Karpas-422 (cell line): ENCODE data around the gene LCMT1. TPM values are rescaled to one million over a fixed set of nuclear protein-coding genes. Genes with fewer than 3 reads are reported as not detected.
"Not testable (repeated sequence)": the region's sequence is repeated elsewhere in the genome, so short reads cannot be mapped to it uniquely, and the experiment has no call there.

ENCODE experiments used
- DNase-seq: peaks from one replicate; pipeline ENCODE4 v3.0.0-alpha.2; 2015
- H2AFZ ChIP-seq: fragments of 200-600 bp; sonication (generic); 2 replicates; pipeline ENCODE4 v1.6.1; 2014; ENCODE audit warnings: antibody characterized with exemption, low read length, mixed read lengths
- H3K27ac ChIP-seq: fragments of 200-600 bp; sonication (generic); 2 replicates; pipeline ENCODE4 v1.5.1; 2014; ENCODE audit warnings: mild to moderate bottlenecking, low read length, moderate library complexity
- H3K27me3 ChIP-seq: fragments of 200-600 bp; sonication (generic); 2 replicates; pipeline ENCODE4 v1.6.1; 2014; ENCODE audit warnings: low read length, mixed read lengths
- H3K36me3 ChIP-seq: fragments of 200-600 bp; sonication (generic); 2 replicates; pipeline ENCODE4 v1.6.1; 2014; ENCODE audit warnings: low read length, mixed read lengths; ENCODE audit not compliant: insufficient read depth
- H3K4me1 ChIP-seq: fragments of 200-600 bp; sonication (generic); 2 replicates; pipeline ENCODE4 v1.6.1; 2014; ENCODE audit warnings: mild to moderate bottlenecking, low read length, mixed read lengths
- H3K4me2 ChIP-seq: fragments of 200-600 bp; sonication (generic); 2 replicates; pipeline ENCODE4 v1.6.1; 2014; ENCODE audit warnings: low read length, low read depth, mild to moderate bottlenecking; ENCODE audit not compliant: poor library complexity, severe bottlenecking
- H3K4me3 ChIP-seq: fragments of 200-600 bp; sonication (generic); 2 replicates; pipeline ENCODE4 v1.5.1; 2014; ENCODE audit warnings: mild to moderate bottlenecking, antibody characterized with exemption, low read length, mixed read lengths
- H3K79me2 ChIP-seq: fragments of 200-600 bp; sonication (generic); 2 replicates; pipeline ENCODE4 v1.6.1; 2014; ENCODE audit warnings: mild to moderate bottlenecking, low read length, mixed read lengths
- H3K9ac ChIP-seq: fragments of 200-600 bp; sonication (generic); 2 replicates; pipeline ENCODE4 v1.6.0; 2014; ENCODE audit warnings: low read length
- H3K9me2 ChIP-seq: fragments of 200-600 bp; sonication (generic), shearing (Covaris generic); replicated peaks from 2 replicates; pipeline ENCODE4 v1.6.0; 2014; ENCODE audit warnings: mild to moderate bottlenecking, low read length, moderate library complexity; ENCODE audit not compliant: insufficient read depth
- H3K9me3 ChIP-seq: fragments of 300-700, 200-600 bp; sonication (generic); 2 replicates; pipeline ENCODE4 v1.6.1; 2014; ENCODE audit warnings: low read length, mixed read lengths
- H4K20me1 ChIP-seq: fragments of 200-600 bp; sonication (generic); 2 replicates; pipeline ENCODE4 v1.6.1; 2014; ENCODE audit warnings: mild to moderate bottlenecking, antibody characterized with exemption, low read length, low read depth; ENCODE audit not compliant: insufficient read depth
- total RNA-seq: library from RNA; depleted of rRNA; stranded (reverse); fragments of >200 nt; shearing (Covaris generic); gene quantifications from 2 replicates; pipeline ENCODE4 v1.2.3, GENCODE V29; 2014; ENCODE audit warnings: low replicate concordance

The LCMT1 gene
- total RNA-seq, 1 experiment from 2014 or later = 29.1 TPM

GRCh38 chr16:25121824-25122600, 10.5 kb downstream of the LCMT1 start:
- Histone ChIP-seq H2AFZ (no peak overlapping the region), H3K4me2 (no peak overlapping the region), H3K9me3 (no peaks in the 10 kb centered on the region), H3K9ac (no peak overlapping the region), H3K36me3 (no peaks in the 10 kb centered on the region), H4K20me1 (no peaks in the 10 kb centered on the region), H3K79me2 (peaks cover 57% of the 10 kb centered on the region), H3K4me3 (no peak overlapping the region), H3K27me3 (no peaks in the 10 kb centered on the region), H3K27ac (no peak overlapping the region), H3K4me1 (no peaks in the 10 kb centered on the region), H3K9me2 (no peaks in the 10 kb centered on the region)
- DNase-seq = no peak

GRCh38 chr16:25124503-25124902, 13.0 kb downstream of the LCMT1 start:
- H2AFZ ChIP-seq = no peak overlapping the region
- H3K27ac ChIP-seq = no peak overlapping the region
- no peaks in the 10 kb centered on the region for H4K20me1 ChIP-seq
- no peaks in the 10 kb centered on the region for H3K27me3 ChIP-seq
- H3K9me3 ChIP-seq = no peaks in the 10 kb centered on the region
- H3K79me2 ChIP-seq = peaks cover 37% of the 10 kb centered on the region
- H3K4me3 ChIP-seq = no peak overlapping the region
- no peaks in the 10 kb centered on the region for H3K9me2 ChIP-seq
- no peak overlapping the region for H3K4me2 ChIP-seq
- H3K4me1 ChIP-seq = no peaks in the 10 kb centered on the region
- no peak for DNase-seq
- H3K36me3 ChIP-seq = no peaks in the 10 kb centered on the region
- H3K9ac ChIP-seq = no peak overlapping the region

GRCh38 chr16:25126086-25126666, 14.6 kb downstream of the LCMT1 start:
- H4K20me1 ChIP-seq, H3K4me1 ChIP-seq, H3K4me2 ChIP-seq, H3K36me3 ChIP-seq, H3K9me3 ChIP-seq, H3K27me3 ChIP-seq, H3K9ac ChIP-seq, H2AFZ ChIP-seq, H3K9me2 ChIP-seq, H3K27ac ChIP-seq, DNase-seq, H3K4me3 ChIP-seq: not testable (repeated sequence)
- H3K79me2 ChIP-seq = peaks cover 32% of the 10 kb centered on the region

- peak; percentile 57 for DNase-seq
These were observed 15.3 kb downstream of the LCMT1 start for GRCh38 chr16:25126820-25127232.

GRCh38 chr16:25132751-25133150, 21.2 kb downstream of the LCMT1 start:
- H3K9me3 ChIP-seq, H3K27ac ChIP-seq, H3K9ac ChIP-seq, H3K36me3 ChIP-seq, DNase-seq, H3K4me3 ChIP-seq, H3K4me1 ChIP-seq, H3K27me3 ChIP-seq, H3K79me2 ChIP-seq, H3K4me2 ChIP-seq, H2AFZ ChIP-seq, H4K20me1 ChIP-seq, H3K9me2 ChIP-seq: not testable (repeated sequence)

More at GRCh38 chr16:25126820-25127232, 15.3 kb downstream of the LCMT1 start:
- Histone ChIP-seq H3K4me3 (no peak overlapping the region), H3K79me2 (peaks cover 27% of the 10 kb centered on the region), H3K4me1 (no peaks in the 10 kb centered on the region), H4K20me1 (no peaks in the 10 kb centered on the region), H3K27me3 (no peaks in the 10 kb centered on the region), H3K27ac (no peak overlapping the region), H3K9ac (no peak overlapping the region), H3K4me2 (no peak overlapping the region), H3K36me3 (no peaks in the 10 kb centered on the region), H3K9me2 (no peaks in the 10 kb centered on the region), H3K9me3 (no peaks in the 10 kb centered on the region), H2AFZ (no peak overlapping the region)

DNA sequence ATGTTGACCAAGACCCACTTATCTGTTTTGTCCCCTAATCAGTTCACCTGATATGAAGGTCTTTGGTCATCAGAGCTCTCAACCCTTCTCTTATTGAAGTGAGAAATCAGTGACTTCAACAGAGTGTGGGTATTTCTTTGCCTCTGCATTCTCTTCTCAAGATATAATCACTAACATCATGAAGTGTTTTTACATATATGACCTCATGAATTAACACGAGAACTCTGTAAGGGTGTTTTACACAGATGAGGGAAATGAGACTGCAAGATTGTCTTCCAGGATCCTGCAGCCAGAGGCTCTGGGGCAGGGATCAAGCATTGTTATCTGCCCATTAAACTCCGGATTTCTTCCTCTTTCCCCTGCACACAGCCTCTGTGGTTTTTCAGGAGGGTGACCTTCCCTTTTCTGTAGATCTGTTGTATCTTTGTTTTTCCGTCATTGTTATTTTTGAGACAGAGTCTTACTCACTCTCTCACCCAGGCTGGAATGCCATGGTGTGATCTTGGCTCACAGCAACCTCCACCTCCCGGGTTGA, 22.7 kb downstream of the LCMT1 start:
- no peak for DNase-seq
- no peak overlapping the region for H3K4me2 ChIP-seq
- no peak overlapping the region for H2AFZ ChIP-seq
- no peaks in the 10 kb centered on the region for H3K9me2 ChIP-seq
- no peaks in the 10 kb centered on the region for H3K9me3 ChIP-seq
- no peak overlapping the region for H3K9ac ChIP-seq
- H3K36me3 ChIP-seq = no peaks in the 10 kb centered on the region
- no peaks in the 10 kb centered on the region for H3K27me3 ChIP-seq
- H3K27ac ChIP-seq = no peak overlapping the region
- H4K20me1 ChIP-seq = no peaks in the 10 kb centered on the region
- no peaks in the 10 kb centered on the region for H3K79me2 ChIP-seq
- H3K4me1 ChIP-seq = no peaks in the 10 kb centered on the region
- no peak overlapping the region for H3K4me3 ChIP-seq

- no peak overlapping the region for H3K9ac ChIP-seq
- no peaks in the 10 kb centered on the region for H4K20me1 ChIP-seq
- no peak overlapping the region for H3K27ac ChIP-seq
- no peak overlapping the region for H3K4me2 ChIP-seq
- DNase-seq = no peak
- H3K36me3 ChIP-seq = 0 out of 2 replicates have a peak, but pooled peaks cover 1% of the 10 kb centered on the region
- H3K9me2 ChIP-seq = no peaks in the 10 kb centered on the region
- H3K4me3 ChIP-seq = no peak overlapping the region
- no peaks in the 10 kb centered on the region for H3K9me3 ChIP-seq
- no peak overlapping the region for H2AFZ ChIP-seq
- H3K79me2 ChIP-seq = no peaks in the 10 kb centered on the region
- no peaks in the 10 kb centered on the region for H3K4me1 ChIP-seq
- no peaks in the 10 kb centered on the region for H3K27me3 ChIP-seq
These were observed 23.8 kb downstream of the LCMT1 start for GRCh38 chr16:25135254-25135878.

DNA sequence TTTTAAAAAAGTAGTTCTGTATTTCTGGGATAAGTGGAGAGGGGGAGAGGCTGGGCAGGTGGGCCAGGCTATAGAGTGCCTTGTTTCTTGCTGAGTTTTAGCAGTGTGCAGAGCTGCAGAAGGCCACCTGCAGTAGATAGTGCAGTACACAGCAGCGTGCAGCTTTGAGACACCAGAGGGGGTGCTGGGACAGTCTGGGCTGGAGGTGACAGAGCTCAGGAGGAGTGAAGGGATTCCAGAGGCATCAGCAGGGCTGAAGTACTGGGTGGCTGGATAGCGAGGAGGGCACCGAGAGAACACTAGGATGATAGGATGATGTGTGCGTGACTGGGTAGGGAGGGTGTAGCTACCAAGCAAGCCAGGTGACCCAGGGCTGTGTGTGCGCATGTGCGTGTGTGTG, 26.6 kb downstream of the LCMT1 start:
- H3K36me3 ChIP-seq = 0 out of 2 replicates have a peak, but pooled peaks cover 5% of the 10 kb centered on the region
- H3K9me3 ChIP-seq = no peaks in the 10 kb centered on the region
- no peak for DNase-seq
- no peaks in the 10 kb centered on the region for H3K27me3 ChIP-seq
- H3K9ac ChIP-seq = no peak overlapping the region
- H3K4me3 ChIP-seq = no peak overlapping the region
- no peak overlapping the region for H2AFZ ChIP-seq
- no peaks in the 10 kb centered on the region for H3K4me1 ChIP-seq
- H3K4me2 ChIP-seq = no peak overlapping the region
- H3K79me2 ChIP-seq = no peaks in the 10 kb centered on the region
- no peaks in the 10 kb centered on the region for H3K9me2 ChIP-seq
- H4K20me1 ChIP-seq = no peaks in the 10 kb centered on the region
- no peak overlapping the region for H3K27ac ChIP-seq
